IPS DF 6.9 (cell line): ENCODE data around the gene SPATA33.

Source experiments
- DNase-seq: peaks from one replicate; pipeline ENCODE4 v3.0.0-alpha.2; 2013; ENCODE audit warnings: low read depth, low spot score
- H3K27ac ChIP-seq: one replicate; pipeline ENCODE4 v1.5.1; 2013; ENCODE audit warnings: low read length, control low read depth
- H3K27me3 ChIP-seq: 2 replicates; pipeline ENCODE4 v1.6.1; 2013; ENCODE audit warnings: mild to moderate bottlenecking, low read length; ENCODE audit not compliant: control insufficient read depth, insufficient read depth
- H3K36me3 ChIP-seq: 2 replicates; pipeline ENCODE4 v1.6.1; 2013; ENCODE audit warnings: low read length; ENCODE audit not compliant: control insufficient read depth, insufficient read depth
- H3K4me1 ChIP-seq: 2 replicates; pipeline ENCODE4 v1.6.1; 2013; ENCODE audit warnings: low read length; ENCODE audit not compliant: control insufficient read depth, insufficient read depth
- H3K4me3 ChIP-seq: 2 replicates; pipeline ENCODE4 v1.5.1; 2013; ENCODE audit warnings: mild to moderate bottlenecking, low read length
- H3K9me3 ChIP-seq: 2 replicates; pipeline ENCODE4 v1.6.1; 2013; ENCODE audit warnings: low read length, inconsistent platforms; ENCODE audit not compliant: control insufficient read depth, insufficient read depth
- WGBS: extraction: QIAGEN DNeasy Blood & Tissue Kit; methylation state at CpG from one replicate; pipeline ENCODE4 v1.1.7; 2013; ENCODE audit warnings: mixed read lengths, missing lambda C conversion rate; ENCODE audit not compliant: insufficient read length, insufficient coverage; 5-methylcytosine and 5-hydroxymethylcytosine counted together

Gene SPATA33

DNA sequence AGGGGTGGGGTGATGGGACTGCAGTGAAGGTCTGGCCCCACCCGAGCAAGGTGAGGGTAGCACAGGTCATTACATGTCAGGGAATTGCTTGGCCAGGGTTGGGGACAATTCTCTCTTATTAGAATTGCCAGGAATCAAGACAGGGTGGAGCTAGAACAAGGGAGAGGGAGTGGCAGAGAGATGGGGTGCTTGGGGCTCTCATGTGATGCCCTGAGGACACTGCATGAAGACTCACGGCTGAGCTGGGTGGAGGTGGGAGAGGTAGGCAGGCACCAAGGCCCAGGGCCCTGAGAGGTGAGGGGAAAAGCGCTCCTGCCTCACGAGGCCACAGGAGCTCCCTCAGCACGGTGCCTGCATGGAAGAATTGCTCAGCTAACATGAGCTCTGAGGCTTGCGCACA lies 40.6 kb upstream of the SPATA33 start:
- no CpG with 5 or more reads among the region's 6 CpGs for WGBS
- Histone ChIP-seq H3K9me3 (no peaks in the 10 kb centered on the region), H3K27ac (no peak overlapping the region), H3K27me3 (no peaks in the 10 kb centered on the region), H3K4me1 (peaks cover 2% of the 10 kb centered on the region; the same call in 1 of the 2 replicates), H3K4me3 (no peak overlapping the region), H3K36me3 (no peaks in the 10 kb centered on the region)
- DNase-seq, result no peak

DNA sequence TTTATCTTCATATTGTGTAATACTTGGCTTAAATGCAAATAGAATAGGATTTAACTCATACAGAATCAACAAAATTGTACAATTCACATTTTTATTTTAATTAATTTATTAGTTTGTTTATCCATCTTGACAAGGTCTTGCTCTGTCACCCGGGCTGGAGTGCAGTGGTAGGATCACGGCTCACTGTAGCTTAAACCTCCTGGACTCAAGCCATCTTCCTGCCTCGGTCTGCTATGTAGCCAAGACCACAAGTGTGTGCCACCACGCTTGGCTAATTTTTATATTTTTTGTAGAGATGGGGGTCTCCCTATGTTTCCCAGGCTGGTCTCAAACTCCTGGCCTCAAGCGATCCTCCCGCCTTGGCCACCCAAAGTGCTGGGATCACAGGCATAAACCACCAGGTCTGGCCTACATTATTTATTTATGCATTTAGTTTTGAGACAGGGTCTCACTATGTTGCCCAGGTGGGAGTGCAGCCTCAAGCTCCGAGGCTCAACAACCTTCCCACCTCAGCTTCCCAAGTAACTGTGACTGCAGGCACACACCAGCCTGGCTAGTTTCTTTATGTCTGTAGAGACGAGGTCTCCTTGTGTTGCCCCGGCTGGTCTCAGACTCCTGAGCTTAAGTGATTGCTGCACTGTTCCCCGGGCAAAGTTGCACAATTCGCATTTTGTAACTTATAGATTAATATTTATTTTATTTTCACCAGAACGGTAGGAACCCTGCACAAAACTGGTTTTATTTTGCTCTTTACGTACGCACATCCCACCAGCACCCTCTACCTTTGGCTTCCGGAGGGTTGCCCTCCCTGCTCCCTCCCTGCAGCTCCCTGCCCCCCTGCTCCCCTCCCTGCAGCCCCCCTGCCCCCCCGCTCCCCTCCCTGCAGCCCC lies 39.3 kb upstream of the SPATA33 start:
- no CpG with 5 or more reads among the region's 16 CpGs for WGBS
- H3K27me3 ChIP-seq, result no peaks in the 10 kb centered on the region
- no peak overlapping the region for H3K27ac ChIP-seq
- no peak for DNase-seq
- H3K9me3 ChIP-seq, result no peaks in the 10 kb centered on the region
- no peaks in the 10 kb centered on the region for H3K36me3 ChIP-seq
- H3K4me3 ChIP-seq, result no peak overlapping the region
- H3K4me1 ChIP-seq, result peaks cover 4% of the 10 kb centered on the region; the same call in 1 of the 2 replicates

DNA sequence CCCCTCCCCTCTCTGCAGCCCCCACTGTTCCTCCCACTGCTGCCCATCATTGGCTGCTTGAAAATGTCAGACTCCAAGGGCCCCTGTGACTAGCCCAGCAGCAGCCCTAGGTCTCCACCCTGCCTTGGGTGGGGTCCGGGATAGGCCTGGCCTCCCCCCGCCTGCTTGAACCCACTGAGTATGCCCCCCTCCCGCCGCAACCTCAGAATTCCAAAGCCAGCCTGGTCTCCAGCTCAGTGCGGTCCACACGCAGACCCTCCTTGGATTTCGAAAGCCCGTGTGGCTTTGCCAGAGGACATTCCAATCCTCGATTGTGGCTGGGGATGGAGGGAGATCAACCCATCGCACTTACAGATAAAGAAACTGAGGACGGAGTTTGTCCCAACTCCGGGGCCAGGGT lies 37.8 kb upstream of the SPATA33 start:
- Histone ChIP-seq H3K4me3 (no peak overlapping the region), H3K27ac (no peak overlapping the region), H3K4me1 (peaks cover 6% of the 10 kb centered on the region), H3K36me3 (no peaks in the 10 kb centered on the region), H3K27me3 (no peaks in the 10 kb centered on the region; the same call in 1 of the 2 replicates), H3K9me3 (no peaks in the 10 kb centered on the region)
- no CpG with 5 or more reads among the region's 12 CpGs for WGBS
- no peak for DNase-seq

DNA sequence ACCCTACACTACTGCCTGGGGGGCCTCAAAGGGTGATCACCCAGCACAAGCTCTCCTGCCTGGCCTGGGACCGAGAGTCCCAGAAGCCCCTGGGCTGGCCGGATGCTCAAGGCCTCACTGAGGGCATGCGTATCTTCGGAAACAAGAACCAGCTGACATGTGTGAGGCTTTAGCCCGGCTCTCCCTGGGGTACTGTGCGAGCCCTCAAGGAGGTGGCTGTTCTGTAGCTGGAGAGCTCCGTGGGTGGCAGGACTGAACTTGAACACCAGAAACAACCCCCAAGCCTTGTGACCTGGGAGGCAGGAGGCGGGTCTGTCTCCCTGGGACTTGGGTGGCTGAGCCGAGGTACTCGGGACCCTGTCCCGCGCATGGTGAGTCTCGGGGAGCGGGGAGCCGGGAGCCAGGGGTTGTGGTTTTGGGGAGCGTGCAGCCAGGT lies 37.2 kb upstream of the SPATA33 start:
- H3K36me3 ChIP-seq, result no peaks in the 10 kb centered on the region
- H3K4me3 ChIP-seq, result no peak overlapping the region
- DNase-seq, result no peak
- WGBS, result no CpG with 5 or more reads among the region's 16 CpGs
- H3K27me3 ChIP-seq, result no peaks in the 10 kb centered on the region; the same call in 1 of the 2 replicates
- H3K4me1 ChIP-seq, result peaks cover 6% of the 10 kb centered on the region
- H3K27ac ChIP-seq, result no peak overlapping the region
- H3K9me3 ChIP-seq, result no peaks in the 10 kb centered on the region

DNA sequence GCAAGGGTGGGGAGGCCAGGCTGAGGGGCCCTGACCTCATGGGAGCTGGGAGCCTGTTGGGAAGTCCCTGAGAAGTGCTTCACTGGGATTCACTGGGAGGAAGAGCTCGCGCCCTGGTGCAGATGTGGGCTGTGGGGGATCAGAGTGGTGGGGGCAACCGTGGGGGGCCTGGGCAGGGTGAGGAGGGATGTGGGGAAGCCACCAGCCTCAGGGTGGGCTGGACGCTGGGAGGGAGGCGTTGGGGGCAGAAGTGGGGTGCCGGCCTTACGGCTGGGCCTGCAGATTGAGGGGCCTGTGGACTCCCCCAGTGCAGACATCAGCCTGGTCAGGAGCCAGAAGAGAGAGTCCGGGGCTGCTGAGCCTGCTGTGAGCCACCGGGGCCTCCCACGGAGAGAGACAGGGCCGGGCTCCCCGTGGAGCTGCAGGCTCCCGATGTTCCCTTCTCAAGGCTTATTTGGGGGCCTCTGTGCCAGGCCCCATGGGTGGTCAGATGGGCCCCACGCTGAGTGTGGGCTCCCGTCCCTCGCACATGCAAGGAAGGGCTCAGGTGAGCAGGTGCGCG lies 36.4 kb upstream of the SPATA33 start:
- Histone ChIP-seq H3K36me3 (no peaks in the 10 kb centered on the region), H3K4me3 (no peak overlapping the region), H3K4me1 (peaks cover 6% of the 10 kb centered on the region), H3K27ac (no peak overlapping the region), H3K27me3 (no peaks in the 10 kb centered on the region; the same call in 1 of the 2 replicates), H3K9me3 (no peaks in the 10 kb centered on the region)
- no peak for DNase-seq
- no CpG with 5 or more reads among the region's 18 CpGs for WGBS

DNA sequence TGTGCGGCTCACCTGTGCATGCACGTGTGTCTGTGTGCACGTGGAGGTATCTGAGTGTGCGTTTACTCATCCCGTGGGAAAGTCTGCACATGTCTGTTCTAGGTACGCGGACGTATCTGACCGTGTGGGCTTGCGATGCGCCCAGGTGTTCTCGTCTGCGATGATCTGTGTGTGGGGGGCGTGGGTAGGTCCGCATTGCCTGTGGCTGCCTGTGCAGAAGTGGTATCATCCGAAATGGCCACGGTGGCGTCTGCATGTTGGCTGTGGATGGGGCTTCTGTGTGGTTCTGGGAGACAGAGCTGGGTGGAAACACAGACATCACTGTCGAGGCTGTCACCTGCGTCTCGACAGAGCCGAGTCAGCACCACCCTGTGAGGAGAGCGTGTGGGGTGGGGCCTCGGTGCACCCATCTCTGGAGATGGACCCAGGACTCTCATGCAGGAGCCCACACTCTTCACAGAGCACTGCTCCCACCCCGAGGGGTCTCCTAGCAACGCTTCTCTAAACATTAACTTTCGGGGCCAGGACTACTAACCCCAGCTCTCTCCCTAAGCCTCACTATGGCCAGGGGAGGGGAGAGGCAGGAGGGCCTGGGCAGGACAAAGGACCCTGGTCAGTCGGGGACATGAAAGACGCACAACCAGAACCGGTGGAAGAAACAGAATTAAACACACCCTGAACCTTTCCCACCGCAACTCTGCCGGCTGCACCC lies 35.8 kb upstream of the SPATA33 start:
- H3K36me3 ChIP-seq, result no peaks in the 10 kb centered on the region
- H3K27me3 ChIP-seq, result no peaks in the 10 kb centered on the region; the same call in 1 of the 2 replicates
- H3K4me3 ChIP-seq, result no peak overlapping the region
- no CpG with 5 or more reads among the region's 32 CpGs for WGBS
- H3K9me3 ChIP-seq, result no peaks in the 10 kb centered on the region
- H3K27ac ChIP-seq, result no peak overlapping the region
- DNase-seq, result no peak
- H3K4me1 ChIP-seq, result peaks cover 6% of the 10 kb centered on the region

DNA sequence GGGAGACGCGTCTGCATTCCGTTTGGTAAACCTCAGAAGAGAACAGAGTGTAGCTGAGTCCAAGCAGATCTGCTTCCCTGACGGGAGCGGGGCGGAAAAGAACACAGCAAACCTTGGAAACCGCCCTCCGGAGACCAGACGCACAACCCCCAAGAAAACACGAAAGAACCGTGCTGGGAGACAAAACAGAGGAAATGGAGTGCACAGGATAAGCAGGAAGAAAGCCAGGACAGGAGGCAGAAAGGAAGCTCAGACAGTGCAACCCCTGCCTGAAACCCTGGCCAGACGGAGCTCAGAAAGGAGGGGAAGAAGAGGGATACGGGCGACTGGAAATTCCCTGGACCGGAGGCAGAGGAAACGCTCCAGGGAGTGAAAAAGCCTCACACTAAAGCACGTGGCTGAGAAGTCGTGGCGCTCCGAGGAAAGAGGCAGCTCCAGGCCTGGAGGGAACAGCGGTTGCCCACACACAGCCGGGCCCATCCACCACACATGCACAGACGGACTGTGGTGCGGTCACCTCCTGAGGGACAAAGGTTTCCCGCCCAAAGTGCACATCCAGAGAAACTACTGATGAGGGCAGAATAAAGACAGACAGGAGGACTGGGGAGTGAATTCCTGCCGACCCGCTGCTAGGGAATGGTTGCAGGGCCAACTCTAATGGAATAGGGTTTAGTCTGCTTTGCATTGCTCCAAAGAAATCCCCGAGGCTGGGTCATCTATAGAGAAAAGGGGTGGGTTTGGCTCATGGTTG lies 34.0 kb upstream of the SPATA33 start:
- Histone ChIP-seq H3K27me3 (no peaks in the 10 kb centered on the region; the same call in 1 of the 2 replicates), H3K9me3 (no peaks in the 10 kb centered on the region)
- WGBS, result no CpG with 5 or more reads among the region's 28 CpGs

DNA sequence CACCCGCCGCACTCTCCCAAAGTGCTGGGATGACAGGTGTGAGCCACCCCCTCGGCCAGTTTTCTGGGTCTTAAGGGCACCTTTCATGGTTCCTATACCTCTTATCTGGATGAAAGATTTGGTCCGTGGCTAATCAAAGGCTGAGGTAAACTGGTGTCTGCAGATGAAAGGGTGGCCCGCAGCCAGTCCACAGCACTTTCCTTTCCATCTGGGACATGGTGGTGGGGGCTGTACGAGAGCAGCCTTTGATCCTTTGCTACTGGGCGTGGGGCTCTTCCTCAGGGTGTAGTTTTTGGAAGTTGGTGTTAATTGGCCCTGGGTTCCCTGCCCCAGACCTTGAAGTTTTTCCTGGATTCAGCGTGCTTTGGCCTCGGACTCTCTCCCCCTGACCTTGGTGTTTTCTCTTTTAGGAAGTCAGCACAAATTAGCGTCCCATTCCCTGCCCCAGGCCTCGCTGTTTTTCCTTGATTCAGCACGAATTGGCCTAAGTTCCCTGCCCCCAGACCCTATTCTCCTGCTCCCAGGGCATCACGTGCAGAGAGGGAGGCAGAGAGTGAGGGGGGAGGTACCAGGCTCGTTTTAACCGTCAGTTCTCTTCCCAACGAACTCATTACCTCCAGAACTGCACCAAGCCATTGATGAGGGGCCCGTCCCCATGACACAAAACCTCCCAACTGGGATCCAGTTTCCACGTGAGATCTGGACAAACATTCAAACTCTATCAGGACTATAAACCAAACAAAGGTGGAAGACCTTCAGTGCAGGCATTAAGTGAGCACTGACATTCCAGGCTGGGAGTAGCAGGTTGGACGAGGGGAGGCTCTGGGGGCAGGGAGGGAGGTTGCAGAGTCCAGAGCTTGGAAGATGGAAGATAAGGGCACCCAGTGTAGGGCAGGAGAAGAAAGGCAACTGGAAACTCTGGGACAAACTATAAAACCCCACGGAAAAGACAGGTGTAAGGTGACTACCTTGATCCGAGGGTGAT lies 32.6 kb upstream of the SPATA33 start:
- Histone ChIP-seq H3K9me3 (no peaks in the 10 kb centered on the region), H3K36me3 (no peaks in the 10 kb centered on the region), H3K27me3 (no peaks in the 10 kb centered on the region; the same call in 1 of the 2 replicates), H3K27ac (no peak overlapping the region), H3K4me3 (no peak overlapping the region), H3K4me1 (peaks cover 6% of the 10 kb centered on the region)
- no peak for DNase-seq
- no CpG with 5 or more reads among the region's 21 CpGs for WGBS

More for the DNA sequence above, 34.0 kb upstream of the SPATA33 start:
- H3K4me3 ChIP-seq, result no peak overlapping the region
- no peaks in the 10 kb centered on the region for H3K36me3 ChIP-seq
- no peak for DNase-seq
- peaks cover 6% of the 10 kb centered on the region for H3K4me1 ChIP-seq
- H3K27ac ChIP-seq, result no peak overlapping the region

DNA sequence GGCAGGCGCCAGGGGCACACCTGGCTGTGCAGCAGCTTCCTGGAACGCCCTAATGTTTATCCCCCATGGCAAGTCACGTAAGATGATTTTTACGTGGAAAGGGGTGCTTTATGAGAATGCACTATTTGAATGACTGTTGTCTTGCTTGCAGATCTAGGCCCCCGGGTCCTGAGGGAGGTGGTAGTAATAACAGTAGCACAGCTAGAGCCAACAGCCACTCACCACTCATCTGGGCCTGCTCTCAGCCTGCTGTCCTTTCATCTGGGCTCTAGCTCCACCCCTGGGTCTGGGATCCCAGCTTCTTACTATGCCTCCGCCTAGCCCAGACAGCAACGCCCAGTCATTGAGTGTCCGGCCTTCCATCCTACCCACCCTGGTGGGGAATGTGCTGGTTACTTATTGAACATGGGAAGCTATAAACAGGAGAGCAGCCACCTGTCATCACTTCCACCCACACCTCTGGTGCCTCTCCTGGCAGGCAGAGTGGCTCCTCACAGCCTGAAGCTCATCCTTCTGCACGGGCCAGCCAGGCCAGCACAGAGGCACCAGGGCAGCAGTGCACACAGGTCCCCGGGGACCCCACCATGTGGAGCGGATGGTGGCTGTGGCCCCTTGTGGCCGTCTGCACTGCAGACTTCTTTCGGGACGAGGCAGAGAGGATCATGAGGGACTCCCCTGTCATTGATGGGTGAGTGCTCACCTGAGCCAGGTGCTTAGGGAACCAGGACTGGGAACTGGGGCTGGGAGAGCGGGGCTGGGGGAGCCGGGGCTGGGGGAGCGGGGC lies 27.6 kb upstream of the SPATA33 start:
- Histone ChIP-seq H3K36me3 (no peaks in the 10 kb centered on the region), H3K27ac (no peak overlapping the region), H3K4me3 (no peak overlapping the region), H3K4me1 (peaks cover 2% of the 10 kb centered on the region; the same call in 1 of the 2 replicates), H3K27me3 (no peaks in the 10 kb centered on the region), H3K9me3 (no peaks in the 10 kb centered on the region)
- no CpG with 5 or more reads among the region's 17 CpGs for WGBS
- DNase-seq, result no peak
